Activated CD8-positive, alpha-beta memory T cell treated with anti-CD3 and anti-CD28 coated beads for 4 hours (primary cell): ENCODE measurements around the gene PADI6.

Source experiments
- DNase-seq, 2 donors: peaks; one replicate each; pipeline ENCODE4 v3.0.0-alpha.2; 2020; ENCODE audit warnings: low read depth in 2 of 2

PADI6 gene

DNA sequence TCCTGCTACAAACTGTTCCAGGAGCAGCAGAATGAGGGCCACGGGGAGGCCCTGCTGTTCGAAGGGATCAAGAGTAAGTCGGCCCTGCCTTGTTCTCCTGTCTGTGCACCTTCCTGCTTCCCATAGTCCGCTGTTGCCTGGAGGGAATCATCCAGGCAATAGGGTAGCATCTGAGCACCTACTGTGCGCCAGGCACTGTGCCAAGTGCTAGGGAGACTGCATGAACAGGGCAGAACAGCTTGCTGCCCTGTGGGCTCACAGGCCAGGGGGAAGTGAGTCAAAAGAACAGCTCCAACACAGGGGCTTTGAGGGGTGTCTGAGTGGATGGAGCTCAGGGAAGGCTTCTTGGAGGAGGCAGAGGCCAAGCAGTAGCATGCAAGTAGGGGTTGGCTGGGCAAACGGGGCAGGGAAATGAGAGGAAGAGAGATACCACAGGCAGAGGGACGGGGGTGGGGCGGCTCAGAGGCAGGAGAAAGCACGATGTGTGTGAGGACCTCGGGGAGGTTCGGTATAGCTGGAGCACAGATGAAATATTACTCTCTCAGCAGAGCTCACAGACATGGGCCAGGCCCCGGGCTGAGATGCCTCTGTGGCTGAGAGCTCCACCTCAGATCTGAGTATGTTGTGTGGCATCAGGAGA lies 15.5 kb upstream of the PADI6 start:
- no peak for DNase-seq

DNA sequence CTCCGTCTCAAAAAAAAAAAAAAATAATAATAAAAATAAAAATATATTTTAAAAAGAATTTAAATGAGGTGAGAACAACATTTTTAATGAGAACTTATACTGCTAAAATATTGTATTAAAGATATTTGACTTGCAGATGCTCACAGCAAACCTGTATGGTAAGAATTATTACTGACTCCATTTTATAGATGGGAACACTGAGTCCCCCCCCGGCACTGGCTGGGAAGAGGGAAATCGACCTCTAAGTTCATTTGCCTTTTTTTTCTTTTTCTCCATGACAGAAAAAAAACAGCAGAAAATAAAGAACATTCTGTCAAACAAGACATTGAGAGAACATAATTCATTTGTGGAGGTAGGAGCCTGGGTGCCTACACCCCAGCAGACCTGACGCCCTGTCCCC lies 13.4 kb upstream of the PADI6 start:
- DNase-seq = no peak

DNA sequence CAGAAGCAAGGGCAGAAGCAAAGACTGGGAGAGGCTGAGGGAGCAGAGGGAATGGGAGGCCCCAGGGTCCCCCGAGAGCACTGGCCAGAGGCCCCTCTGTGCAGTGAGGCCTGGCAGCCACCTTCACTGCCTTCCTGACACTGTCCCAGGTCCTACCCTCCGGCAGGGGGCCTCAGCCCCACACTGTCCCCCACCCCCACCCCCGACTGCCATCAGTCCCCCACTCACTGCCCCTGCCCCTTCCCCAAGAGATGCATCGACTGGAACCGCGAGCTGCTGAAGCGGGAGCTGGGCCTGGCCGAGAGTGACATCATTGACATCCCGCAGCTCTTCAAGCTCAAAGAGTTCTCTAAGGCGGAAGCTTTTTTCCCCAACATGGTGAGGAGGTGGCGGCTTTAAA lies 13.0 kb upstream of the PADI6 start:
- DNase-seq = no peak

DNA sequence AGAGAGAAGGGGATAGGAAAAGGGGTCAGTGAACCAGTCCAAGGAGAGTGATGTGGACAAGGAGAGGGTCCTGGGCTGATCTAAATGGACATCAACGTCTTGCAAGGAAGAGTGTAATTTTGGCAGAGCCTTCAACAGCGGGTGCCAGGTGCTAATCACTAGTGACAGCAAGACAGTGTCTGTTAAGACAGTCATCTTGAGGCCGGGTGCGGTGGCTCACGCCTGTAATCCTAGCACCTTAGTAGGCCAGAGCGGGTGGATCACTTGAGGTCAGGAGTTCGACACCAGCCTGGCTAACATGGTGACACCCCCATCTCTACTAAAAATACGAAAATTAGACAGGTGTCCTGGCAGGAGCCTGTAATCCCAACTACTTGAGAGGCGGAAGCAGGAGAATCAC lies 12.2 kb upstream of the PADI6 start:
- no peak for DNase-seq

DNA sequence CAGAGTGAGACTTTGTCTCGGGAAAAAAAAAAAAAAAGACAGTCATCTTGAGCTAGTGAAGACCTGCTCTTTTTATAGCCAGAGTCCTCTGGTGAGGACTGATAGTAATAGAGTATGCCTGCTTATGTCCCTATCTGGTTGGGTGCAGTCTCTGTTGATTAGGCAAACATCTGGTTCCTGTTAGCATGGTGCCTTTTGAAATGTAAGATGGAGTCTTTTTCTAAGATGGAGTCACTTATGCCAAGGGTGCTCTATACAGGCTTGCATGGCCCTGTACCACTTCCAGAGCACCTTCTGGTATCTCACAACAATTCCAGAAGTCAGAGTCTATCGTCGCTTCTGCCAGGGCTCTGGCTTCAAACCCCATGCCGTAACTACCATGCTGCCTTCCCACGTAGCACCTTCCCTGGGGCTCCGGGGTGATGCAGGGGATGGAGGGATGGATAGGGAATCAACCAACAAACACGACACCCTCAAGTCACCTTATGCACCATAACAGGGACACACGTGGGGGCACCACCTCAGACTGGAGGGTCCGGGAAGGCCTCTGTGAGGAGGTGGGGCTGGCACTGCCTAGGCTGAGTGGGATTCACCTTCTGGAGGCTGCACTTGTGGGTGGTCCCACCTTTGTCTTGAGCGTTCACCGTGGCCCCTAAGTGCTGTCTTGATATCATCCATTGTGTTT lies 11.6 kb upstream of the PADI6 start:
- no peak for DNase-seq

DNA sequence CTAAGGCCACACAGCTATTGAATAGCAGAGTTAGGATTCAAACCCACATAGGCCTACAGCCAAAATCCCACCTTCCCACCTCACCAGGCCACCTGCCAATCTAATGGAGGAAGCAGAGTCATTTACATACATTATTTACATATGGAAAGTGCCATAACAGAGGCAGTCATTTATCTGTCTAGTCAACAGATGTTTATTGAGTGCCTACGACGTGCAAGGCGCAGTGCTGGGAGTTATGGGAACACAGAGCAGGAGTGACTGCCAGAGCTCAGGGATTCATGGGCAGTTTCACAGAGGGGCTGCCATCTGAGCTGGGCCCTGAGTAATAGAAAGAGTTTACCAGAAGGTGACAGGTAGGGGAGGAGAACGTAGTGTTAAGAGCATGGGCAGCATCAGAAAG lies 10.3 kb upstream of the PADI6 start:
- no peak for DNase-seq

DNA sequence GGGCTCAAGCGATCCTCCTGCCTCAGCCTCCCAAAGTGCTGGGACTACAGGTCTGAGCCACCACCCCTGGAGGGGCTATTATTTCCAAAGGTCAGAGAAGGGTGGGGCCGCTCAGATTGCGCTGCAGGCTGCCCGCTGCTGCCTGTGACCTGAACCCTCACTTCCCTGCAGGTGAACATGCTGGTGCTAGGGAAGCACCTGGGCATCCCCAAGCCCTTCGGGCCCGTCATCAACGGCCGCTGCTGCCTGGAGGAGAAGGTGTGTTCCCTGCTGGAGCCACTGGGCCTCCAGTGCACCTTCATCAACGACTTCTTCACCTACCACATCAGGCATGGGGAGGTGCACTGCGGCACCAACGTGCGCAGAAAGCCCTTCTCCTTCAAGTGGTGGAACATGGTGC lies 8.6 kb upstream of the PADI6 start:
- DNase-seq = no peak

DNA sequence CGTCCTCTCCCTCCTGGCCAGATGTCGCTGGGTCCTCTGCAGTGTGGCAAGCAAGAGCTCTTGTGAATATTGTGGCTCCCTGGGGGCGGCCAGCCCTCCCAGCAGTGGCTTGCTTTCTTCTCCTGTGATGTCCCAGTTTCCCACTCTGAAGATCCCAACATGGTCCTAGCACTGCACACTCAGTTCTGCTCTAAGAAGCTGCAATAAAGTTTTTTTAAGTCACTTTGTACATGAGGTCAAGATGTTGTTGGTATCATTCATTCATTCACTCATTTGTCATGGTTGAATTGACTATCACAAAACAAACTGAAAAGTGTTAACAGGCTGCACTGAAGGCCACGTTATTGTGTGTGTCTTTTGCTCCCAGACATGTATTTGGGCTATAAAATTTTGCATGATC lies 8.2 kb upstream of the PADI6 start:
- DNase-seq = no peak

DNA sequence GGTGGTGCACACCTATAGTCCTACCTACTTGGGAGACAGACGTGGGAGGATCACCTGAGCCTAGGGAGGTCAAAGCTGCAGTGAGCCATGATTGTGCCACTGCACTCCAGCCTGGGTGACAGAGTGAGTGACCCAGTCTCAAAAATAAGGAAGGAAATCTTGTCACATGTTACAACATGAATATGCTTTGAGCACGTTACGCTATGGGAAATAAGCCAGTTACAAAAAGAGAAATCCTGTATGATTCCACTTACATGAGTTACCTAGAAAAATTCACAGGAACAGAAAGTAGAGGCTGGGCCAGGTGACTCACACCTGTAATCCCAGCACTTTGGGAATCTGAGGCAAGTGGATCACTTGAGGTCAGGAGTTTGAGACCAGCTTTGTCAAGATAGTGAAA lies 6.7 kb upstream of the PADI6 start:
- no peak for DNase-seq

DNA sequence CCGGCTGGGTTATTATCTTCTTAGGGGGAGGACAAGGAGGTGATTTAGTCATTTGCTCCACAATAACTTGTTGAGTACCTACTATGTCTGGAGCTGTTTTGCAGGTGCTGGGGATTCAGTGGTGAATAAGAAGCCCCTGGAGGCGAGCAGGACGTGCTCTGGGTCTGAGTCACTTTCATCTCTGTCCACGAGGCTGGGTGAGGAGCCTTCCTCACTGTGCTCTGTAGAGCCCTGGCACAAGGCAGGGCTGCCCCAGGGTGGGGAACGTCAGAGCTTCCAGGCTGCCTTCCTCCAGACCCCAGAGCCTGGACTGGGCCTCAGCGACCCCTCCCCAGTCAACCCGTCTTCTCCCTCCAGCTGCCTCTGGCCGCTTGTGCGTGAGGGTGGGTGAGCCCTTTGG lies 2.5 kb upstream of the PADI6 start:
- no peak for DNase-seq

DNA sequence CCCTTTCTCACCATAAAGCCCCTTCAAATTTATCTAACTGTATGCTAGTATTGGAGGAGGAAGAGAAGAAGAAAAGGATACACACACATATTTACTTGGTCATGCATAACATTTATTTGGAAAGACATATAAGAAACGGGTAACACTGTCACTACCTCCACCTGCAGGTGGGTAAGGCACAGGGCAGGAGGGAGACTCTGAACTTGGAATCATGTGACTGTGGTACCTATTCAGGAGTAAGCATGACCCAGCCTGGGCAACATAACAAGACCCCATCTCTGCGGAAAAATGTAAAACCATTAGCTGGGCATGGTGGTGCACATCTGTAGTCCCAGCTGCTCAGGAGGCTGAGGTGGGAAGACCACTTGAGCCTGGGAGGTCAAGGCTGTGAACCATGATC lies 1.4 kb upstream of the PADI6 start:
- DNase-seq = no peak

DNA sequence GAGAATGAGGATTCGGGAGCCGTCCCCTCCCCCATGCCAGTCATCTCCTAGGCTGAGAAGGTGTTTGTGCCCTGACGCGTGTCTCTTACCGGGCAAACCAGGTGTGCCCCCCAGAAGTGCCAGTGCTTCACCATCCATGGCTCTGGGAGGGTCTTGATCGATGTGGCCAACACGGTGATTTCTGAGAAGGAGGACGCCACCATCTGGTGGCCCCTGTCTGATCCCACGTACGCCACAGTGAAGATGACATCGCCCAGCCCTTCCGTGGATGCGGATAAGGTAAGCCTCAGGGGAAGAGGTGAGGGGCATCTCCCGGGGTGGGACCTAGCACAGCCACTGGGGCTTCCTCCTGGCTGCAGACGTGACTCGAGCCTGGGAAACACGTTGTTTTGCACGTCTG lies 959 bp downstream of the PADI6 start:
- DNase-seq = no peak

DNA sequence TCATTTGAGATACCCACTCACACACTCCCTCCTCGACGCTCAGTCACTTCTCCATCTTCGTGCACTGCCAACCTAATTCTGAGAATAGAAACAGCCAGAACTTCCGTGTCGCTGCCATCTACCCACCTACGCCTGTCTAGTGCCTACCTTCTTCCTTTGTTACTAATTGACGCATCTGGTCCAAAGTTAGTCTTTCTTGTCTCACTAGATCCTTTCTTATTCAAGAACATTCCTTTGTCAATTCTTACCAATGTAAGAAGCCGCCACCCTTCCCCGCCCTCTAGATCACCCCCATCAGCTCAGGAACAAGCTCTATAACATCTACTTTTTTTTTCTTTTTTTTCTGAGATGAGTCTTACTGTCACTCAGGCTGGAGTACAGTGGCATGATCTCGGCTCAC lies 3.7 kb downstream of the PADI6 start:
- DNase-seq = no peak

DNA sequence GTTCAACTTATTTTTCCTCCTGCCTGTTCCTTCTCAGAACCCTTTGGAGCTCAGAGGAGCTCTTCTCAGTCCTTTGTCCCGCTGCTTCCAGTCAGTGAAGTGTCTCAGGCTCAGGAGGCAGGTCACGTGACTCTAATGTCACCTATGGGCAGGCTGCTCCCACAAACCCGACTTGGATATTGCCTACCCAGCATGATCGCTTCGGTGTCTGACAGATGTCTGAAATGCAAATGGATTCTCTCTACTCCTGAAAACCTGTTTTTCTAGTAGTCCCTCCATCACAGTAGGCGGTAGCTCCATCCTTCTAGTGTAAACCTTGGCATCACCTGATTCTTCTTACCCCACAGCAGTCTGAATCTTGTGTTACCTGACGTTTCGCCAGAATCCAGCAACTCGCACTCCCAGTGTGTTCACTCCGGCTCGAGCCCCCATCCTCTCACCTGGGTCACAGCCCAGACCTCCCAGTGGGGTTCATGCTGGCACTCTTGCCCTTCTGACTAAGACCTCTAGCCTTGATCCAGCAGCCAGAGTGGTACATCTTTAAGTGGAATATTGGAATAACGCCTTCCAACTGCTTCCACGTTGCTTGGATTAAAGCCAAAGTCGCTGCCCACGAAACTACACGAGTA lies 5.4 kb downstream of the PADI6 start:
- no peak for DNase-seq

DNA sequence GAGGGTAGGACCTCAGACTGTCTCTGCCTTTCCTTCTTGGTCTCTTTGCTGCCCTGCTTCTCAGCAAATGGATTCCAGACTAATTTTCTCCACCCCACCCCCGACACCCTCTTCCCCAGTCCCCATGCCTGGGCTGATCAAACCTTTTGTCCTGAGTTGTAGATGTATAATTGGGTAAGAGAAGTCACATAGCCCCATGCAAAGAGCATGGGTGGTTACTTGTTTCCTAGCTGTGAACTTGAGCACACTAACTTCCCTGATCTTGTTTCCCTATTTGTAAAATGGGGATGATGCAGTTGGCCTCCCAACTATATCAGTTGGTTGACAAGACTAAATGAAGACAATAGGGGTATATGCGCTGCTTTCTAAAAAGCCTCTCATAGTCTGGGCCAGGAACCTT lies 9.2 kb downstream of the PADI6 start:
- DNase-seq = no peak

DNA sequence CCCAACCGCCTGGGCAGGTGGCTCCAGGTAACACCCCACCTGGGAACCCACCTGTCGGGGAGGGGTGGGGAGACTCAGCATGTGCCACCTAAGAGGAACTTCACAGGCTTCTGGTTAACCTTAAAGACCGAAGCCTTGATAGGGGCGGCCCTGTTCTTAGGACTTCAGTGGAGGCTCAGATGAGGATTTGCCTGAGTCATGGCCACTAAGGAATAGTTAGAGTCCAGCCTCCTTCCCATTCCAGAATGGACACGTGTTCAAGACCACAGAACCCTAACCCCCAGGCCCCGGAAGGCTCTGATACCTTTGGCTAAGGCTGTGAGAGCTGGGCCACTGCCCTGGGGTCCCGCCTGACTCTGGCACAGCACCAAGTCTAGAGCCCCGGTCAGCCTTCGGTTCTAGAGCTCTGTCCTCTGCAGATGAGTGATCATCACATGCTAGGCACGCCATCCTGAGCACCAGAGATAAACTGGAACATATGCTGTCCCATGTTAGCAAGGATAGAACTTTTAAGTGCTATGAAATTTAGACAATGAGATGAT lies 20.3 kb downstream of the PADI6 start:
- DNase-seq = no peak

DNA sequence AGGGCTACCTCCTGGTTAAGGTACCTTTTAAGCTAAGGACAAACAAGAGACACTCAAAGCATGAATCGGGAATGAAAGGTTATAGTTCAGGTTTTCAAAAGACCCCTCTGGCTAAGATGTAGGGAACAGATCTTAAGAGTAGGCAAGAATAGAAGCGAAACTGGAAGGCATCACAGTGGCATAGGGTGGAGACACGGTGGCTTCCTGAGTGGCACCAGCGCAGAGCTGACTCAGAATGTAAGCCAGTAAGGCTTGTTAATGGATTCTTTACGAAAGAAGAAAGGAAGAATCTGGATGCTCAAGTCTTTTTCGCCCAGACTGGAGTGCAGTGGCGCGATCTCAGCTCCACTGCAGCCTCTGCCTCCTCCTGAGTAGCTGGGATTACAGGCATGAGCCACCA lies 21.2 kb downstream of the PADI6 start:
- DNase-seq = no peak

DNA sequence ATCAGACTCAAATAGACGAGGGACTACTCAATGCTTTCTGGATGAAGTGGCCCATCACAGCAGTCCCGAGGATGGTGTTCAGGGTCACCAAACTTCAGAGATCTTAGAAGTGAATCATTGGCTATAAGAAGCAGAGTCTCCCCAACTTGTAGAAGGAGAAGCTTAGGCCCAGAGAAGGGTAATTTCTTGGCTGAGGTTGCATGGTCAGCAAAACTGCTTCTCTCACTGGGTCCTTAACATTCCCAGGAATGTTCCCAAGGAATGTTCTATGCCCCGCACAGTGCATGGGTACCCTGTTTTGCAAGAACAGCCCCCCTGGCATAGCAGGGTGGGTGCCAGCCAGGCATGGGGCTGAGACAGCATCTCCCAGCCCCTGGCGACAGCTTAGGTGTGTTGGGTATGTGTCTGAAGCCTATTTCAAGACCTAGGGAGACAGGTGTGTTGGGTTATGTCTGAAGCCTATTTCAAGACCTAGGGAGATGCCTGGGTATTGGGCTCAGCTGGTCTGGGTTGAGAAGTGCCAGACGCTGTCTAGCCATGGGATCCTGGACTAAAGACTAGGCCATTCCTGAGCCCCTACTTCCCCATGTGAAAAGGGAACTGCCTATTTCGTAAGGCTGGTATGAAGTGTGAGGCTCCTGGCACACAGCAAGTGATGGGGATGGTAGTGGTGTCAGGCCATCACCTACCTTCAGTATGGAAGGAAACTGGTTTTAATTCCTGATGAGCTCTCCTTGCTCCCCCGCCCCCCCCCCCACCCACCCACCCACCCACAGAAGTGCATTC lies 26.1 kb downstream of the PADI6 start:
- no peak for DNase-seq

DNA sequence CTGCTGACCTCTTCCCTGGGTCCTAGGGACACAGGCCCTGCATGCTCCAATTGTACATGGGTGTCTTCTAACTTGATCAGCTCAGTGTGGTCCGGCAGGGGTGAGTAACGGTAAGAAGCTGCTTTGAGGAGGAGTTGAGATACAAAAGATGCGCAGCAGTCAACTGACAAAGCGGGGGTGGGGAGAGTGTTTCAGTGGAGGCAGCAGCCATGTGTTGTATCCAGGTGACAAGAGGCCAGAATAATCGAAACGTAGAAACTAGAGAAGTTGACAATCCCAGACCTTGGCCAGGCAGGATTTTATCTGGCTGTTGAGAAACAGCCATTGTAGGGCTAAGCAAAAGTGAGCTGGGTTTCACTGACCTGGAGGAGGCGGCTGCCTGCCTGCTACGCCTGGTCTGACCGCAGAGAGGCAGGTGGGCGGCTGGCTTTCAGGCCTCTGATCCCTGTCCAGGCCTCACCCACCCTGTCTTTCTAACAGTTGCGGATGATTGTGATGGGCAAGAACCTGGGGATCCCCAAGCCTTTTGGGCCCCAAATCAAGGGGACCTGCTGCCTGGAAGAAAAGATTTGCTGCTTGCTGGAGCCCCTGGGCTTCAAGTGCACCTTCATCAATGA lies 28.8 kb downstream of the PADI6 start:
- no peak for DNase-seq

DNA sequence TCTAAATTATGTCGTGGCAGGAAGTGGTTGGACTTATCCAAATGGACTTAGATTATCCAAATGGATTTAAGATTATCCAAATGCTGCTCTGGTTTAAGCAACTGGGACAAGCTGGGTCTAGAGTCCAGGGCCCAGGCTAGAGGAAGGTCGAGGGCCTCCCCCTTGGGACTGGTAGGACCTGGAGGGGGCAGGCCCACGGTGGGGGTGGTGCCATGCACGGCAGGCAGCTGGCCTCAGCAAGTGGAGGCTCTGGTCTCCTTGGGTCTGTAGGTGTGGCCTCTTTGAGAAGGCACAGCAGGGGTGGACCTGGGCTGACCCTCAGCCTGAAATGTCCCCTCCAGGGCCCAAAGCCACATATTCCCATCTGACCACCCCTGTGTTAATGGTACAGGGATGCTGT lies 29.8 kb downstream of the PADI6 start:
- DNase-seq = no peak

DNA sequence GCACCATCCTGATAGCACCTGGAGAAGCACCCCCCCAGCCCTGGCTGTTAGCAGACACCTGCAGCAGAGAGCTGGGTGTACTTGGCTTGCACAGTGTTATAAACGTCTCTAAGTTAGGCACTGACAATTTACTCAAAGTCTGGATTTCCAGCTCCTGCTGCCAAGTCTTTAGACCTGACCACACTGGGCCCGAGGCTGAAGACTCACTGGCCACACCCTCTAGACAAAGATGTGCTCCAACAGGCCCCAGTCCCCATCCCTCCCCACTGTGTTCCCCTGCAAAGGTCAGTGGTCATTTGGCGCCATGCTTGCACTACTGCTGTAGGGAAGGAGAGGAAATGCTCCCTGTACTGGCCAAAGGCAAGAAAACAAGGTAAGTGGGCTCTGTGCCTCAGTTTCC lies 31.1 kb downstream of the PADI6 start:
- no peak for DNase-seq
